B cell (primary cell): ENCODE results near the gene PCDHA3. TPM values are rescaled to one million over a fixed set of nuclear protein-coding genes. Genes with fewer than 3 reads are reported as not detected.
"Not testable (repeated sequence)": the region's sequence is repeated elsewhere in the genome, so short reads cannot be mapped to it uniquely, and the experiment has no call there.

Experiments
- ATAC-seq: fragments of 200-7000 bp; cut with Tn5 transposase; one replicate; pipeline ENCODE4 v1.10.0; 2021; ENCODE audit warnings: low read depth, mild to moderate bottlenecking, moderate number of reproducible peaks, moderate library complexity
- CTCF ChIA-PET: fragments of 350-600 bp; sonication (Branson Sonifier 250); formaldehyde crosslinking; loops from one replicate; lab custom pipeline; 2021; ENCODE audit warnings: antibody characterized with exemption, inconsistent platforms; lab: Charles Lee
- POLR2A ChIA-PET: fragments of 350-600 bp; sonication (Branson Sonifier 250); formaldehyde crosslinking; loops from one replicate; lab custom pipeline; 2021; ENCODE audit warnings: antibody characterized with exemption; lab: Charles Lee
- DNase-seq: peaks from one replicate; pipeline ENCODE4 v3.0.0; 2013
- H2AFZ ChIP-seq: 2 replicates; pipeline ENCODE4 v1.6.1; 2012; ENCODE audit warnings: mild to moderate bottlenecking, low read depth, low read length; ENCODE audit not compliant: insufficient read depth, poor library complexity, severe bottlenecking
- H3K27ac ChIP-seq, 2 donors: 1 replicate in 1 of 2; 2 replicates in 1 of 2; pipeline ENCODE4 v1.5.1; 2012 to 2013; ENCODE audit warnings: low read length in 2 of 2, mild to moderate bottlenecking in 2 of 2, moderate library complexity in 1 of 2
- H3K27me3 ChIP-seq, 4 experiments: fragments of 200-600 bp in 1 of 4; sonication (generic) in 1 of 4; replicated peaks in 1 of 4; 1 replicate in 2 of 4; 2 replicates in 2 of 4; pipeline versions ENCODE4 v1.6.1 to v1.7.0; 2013 to 2016; ENCODE audit warnings: low read length in 3 of 4, mild to moderate bottlenecking in 2 of 4, mixed read lengths in 1 of 4, moderate library complexity in 1 of 4; ENCODE audit not compliant: insufficient read depth in 4 of 4, control insufficient read depth in 3 of 4; ENCODE audit errors: control extremely low read depth in 1 of 4
- H3K36me3 ChIP-seq, 2 experiments: replicated peaks in 1 of 2; 1 replicate in 1 of 2; 2 replicates in 1 of 2; pipeline versions ENCODE4 v1.6.1 to v1.7.1; 2013; ENCODE audit warnings: low read length in 1 of 2; ENCODE audit not compliant: insufficient read depth in 2 of 2, control insufficient read depth in 1 of 2; ENCODE audit errors: control extremely low read depth in 1 of 2, extremely low read depth in 1 of 2
- H3K4me1 ChIP-seq, 2 donors: fragments of 200-600 bp in 1 of 2; sonication (generic) in 1 of 2; 1 replicate in 1 of 2; 2 replicates in 1 of 2; pipeline versions ENCODE4 v1.5.1 to v1.6.1; 2013 to 2017; ENCODE audit warnings: low read length in 2 of 2; ENCODE audit not compliant: control insufficient read depth in 2 of 2, insufficient read depth in 2 of 2
- H3K4me2 ChIP-seq: replicated peaks from 2 replicates; pipeline ENCODE3; 2012; ENCODE audit warnings: mild to moderate bottlenecking, low read depth, low read length; ENCODE audit not compliant: poor library complexity, severe bottlenecking
- H3K4me3 ChIP-seq, 5 experiments: fragments of 200-600 bp in 1 of 5; sonication (generic) in 1 of 5; 1 replicate in 3 of 5; 2 replicates in 2 of 5; pipeline versions ENCODE4 v1.5.1 to v1.7.0; 2011 to 2016; ENCODE audit warnings: low read length in 4 of 5, mild to moderate bottlenecking in 4 of 5, low read depth in 2 of 5, control low read depth in 1 of 5, moderate library complexity in 1 of 5; ENCODE audit not compliant: insufficient read depth in 1 of 5; ENCODE audit errors: control extremely low read depth in 1 of 5, extremely low read depth in 1 of 5
- H3K79me2 ChIP-seq: fragments of 200-600 bp; sonication (generic); one replicate; pipeline ENCODE4 v1.6.0; 2016; ENCODE audit warnings: low read length; ENCODE audit not compliant: control insufficient read depth, insufficient read depth
- H3K9ac ChIP-seq: fragments of 200-600 bp; sonication (generic); 2 replicates; pipeline ENCODE4 v1.6.1; 2017; ENCODE audit warnings: mild to moderate bottlenecking, low read length, moderate library complexity
- H3K9me3 ChIP-seq, 3 donors: one replicate each; pipeline versions ENCODE4 v1.6.1 to v1.7.1; 2013; ENCODE audit warnings: low read length in 2 of 3; ENCODE audit not compliant: control insufficient read depth in 2 of 3, insufficient read depth in 1 of 3; ENCODE audit errors: control extremely low read depth in 1 of 3
- H4K20me1 ChIP-seq: 2 replicates; pipeline ENCODE4 v1.6.0; 2012; ENCODE audit warnings: mild to moderate bottlenecking, low read length; ENCODE audit not compliant: insufficient read depth, control insufficient read depth, poor library complexity, severe bottlenecking
- H3K27ac Mint-ChIP-seq: one replicate; pipeline ENCODE4 v1.8.0; 2021; ENCODE audit warnings: mixed read lengths
- H3K27me3 Mint-ChIP-seq: one replicate; pipeline ENCODE4 v1.8.0; 2021; ENCODE audit warnings: mixed read lengths
- H3K4me1 Mint-ChIP-seq: one replicate; pipeline ENCODE4 v1.8.0; 2021; ENCODE audit warnings: mixed read lengths
- H3K4me3 Mint-ChIP-seq: one replicate; pipeline ENCODE4 v1.8.0; 2021; ENCODE audit warnings: mixed read lengths
- H3K9me3 Mint-ChIP-seq: one replicate; pipeline ENCODE4 v1.8.0; 2022; ENCODE audit warnings: mixed read lengths; ENCODE audit not compliant: insufficient read depth
- EZH2 ChIP-seq: IDR thresholded peaks from 2 replicates; pipeline ENCODE4 v1.6.1; 2012; ENCODE audit warnings: borderline replicate concordance, low read depth, mild to moderate bottlenecking, moderate library complexity, low read length; ENCODE audit not compliant: insufficient read depth, poor library complexity, severe bottlenecking
- WGBS: methylation state at CpG from one replicate; pipeline ENCODE4 v1.1.5; 2013; ENCODE audit warnings: missing lambda C conversion rate; ENCODE audit not compliant: insufficient coverage; 5-methylcytosine and 5-hydroxymethylcytosine counted together
- intact Hi-C: fragments of 100-400 bp; cut with micrococcal nuclease; formaldehyde crosslinking; loops from one replicate; pipeline ENCODE4 v1.10.0; 2022
- polyA plus RNA-seq: library from polyadenylated mRNA; depleted of rRNA; stranded (reverse); fragments of >200 nt; gene quantifications from 2 replicates; pipeline ENCODE4 v1.2.3, GENCODE V29; 2012
- total RNA-seq, 2 donors: library from RNA; stranded (reverse); fragments of 120-200 nt in 1 of 2; gene quantifications; 1 replicate in 1 of 2; 2 replicates in 1 of 2; pipeline versions ENCODE4 v1.2.3 to v1.2.4, GENCODE V29; 2013 to 2022
- TF ChIP-seq, protein P1 (sequence below): fragments of 200-600 bp; IDR thresholded peaks from one replicate; pipeline ENCODE4 v1.8.0; 2022; ENCODE audit warnings: antibody characterized with exemption, mild to moderate bottlenecking

The PCDHA3 gene
- total and polyA plus RNA-seq, 2 donors (not counting 1 experiment from before 2014, with no cell fraction given), result not detected

DNA sequence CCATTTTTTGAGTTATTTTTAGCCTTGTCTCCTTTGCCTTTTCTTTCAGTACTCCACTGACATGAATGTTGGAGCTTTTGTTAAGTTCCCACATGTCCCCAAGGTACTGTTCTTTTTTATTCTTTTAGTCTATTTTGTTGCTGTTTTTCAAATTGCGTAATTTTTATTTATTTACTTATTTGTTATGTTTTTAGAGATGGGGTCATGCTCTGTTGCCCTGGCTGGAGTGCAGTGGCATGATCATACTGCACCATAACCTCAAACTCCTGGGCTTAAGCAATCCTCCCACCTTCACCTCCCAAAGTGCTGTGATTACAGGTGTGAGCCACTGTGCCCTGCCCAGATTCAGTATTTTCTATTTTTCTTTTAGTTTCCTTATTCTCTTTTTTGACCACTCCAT is 20.3 kb upstream of the PCDHA3 start:
- H4K20me1 ChIP-seq, result no peaks in the 10 kb centered on the region
- no peaks in the 10 kb centered on the region for H3K79me2 ChIP-seq
- ATAC-seq (no peak), DNase-seq (no peak)
- ChIA-PET POLR2A (no interaction called here), CTCF (no interaction called here)
- no CpG with 5 or more reads among the region's 1 CpG for WGBS
- H3K4me1 ChIP-seq, result no peaks in the 10 kb centered on the region
- H3K27me3 ChIP-seq, result peaks cover 0 to 8% (median 0%) of the 10 kb centered on the region in 4 experiments
- no peaks in the 10 kb centered on the region for H3K36me3 ChIP-seq
- H3K9me3 Mint-ChIP-seq, result peaks cover 30% of the 10 kb centered on the region
- no peak overlapping the region for H3K4me3 Mint-ChIP-seq
- no peak for TF ChIP-seq EZH2
- TF ChIP-seq, protein P1, sequence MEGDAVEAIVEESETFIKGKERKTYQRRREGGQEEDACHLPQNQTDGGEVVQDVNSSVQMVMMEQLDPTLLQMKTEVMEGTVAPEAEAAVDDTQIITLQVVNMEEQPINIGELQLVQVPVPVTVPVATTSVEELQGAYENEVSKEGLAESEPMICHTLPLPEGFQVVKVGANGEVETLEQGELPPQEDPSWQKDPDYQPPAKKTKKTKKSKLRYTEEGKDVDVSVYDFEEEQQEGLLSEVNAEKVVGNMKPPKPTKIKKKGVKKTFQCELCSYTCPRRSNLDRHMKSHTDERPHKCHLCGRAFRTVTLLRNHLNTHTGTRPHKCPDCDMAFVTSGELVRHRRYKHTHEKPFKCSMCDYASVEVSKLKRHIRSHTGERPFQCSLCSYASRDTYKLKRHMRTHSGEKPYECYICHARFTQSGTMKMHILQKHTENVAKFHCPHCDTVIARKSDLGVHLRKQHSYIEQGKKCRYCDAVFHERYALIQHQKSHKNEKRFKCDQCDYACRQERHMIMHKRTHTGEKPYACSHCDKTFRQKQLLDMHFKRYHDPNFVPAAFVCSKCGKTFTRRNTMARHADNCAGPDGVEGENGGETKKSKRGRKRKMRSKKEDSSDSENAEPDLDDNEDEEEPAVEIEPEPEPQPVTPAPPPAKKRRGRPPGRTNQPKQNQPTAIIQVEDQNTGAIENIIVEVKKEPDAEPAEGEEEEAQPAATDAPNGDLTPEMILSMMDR, result no peak
- intact Hi-C loops, result no loop called here
- no peak overlapping the region for H2AFZ ChIP-seq
- no peaks in the 10 kb centered on the region for H3K4me1 Mint-ChIP-seq
- H3K27ac Mint-ChIP-seq, result no peak overlapping the region
- no peak overlapping the region for H3K4me3 ChIP-seq
- no peak overlapping the region for H3K4me2 ChIP-seq
- peaks cover 4 to 42% (median 28%) of the 10 kb centered on the region in 3 donors for H3K9me3 ChIP-seq
- no peak overlapping the region for H3K27ac ChIP-seq
- peaks cover 9% of the 10 kb centered on the region for H3K27me3 Mint-ChIP-seq
- no peak overlapping the region for H3K9ac ChIP-seq

DNA sequence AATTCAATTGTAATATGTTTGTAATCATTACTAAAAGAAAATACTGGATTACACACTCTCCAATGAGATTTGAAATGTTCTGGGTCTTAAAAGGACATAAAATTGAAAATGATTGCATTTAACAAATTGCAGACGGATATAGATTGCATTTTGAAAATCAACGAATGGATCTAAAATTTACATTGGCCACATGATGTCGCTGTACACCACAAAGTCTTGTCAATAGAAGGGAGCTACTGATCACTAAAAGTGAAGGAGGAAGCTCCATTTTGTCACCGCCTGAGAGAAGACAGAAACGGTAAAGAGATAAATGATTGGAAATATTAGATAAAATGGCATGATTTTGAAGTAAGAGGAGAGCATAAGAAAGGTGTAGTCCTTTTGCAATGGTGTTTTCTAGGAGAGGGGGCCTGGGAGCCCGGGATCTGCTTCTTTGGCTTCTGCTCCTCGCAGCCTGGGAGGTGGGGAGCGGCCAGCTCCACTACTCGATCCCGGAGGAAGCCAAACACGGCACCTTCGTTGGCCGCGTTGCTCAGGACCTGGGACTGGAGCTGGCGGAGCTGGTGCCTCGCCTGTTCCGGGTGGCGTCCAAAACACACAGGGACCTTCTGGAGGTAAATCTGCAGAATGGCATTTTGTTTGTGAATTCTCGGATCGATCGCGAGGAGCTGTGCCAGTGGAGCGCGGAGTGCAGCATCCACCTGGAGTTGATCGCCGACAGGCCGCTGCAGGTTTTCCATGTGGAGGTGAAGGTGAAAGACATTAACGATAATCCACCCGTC is 14.8 kb upstream of the PCDHA3 start, which contains the start of gene PCDHA1:
Gene PCDHA1 (plus strand): TSS at position 236 of the 782 bp plus-strand sequence.
- peaks cover 14% of the 10 kb centered on the region for H3K9me3 Mint-ChIP-seq
- no peak for ATAC-seq
- H3K9me3 ChIP-seq, result peaks cover 6 to 47% (median 41%) of the 10 kb centered on the region in 3 donors
- no peaks in the 10 kb centered on the region for H3K4me1 ChIP-seq
- TF ChIP-seq, protein P1, result no peak
- TF ChIP-seq EZH2, result no peak
- POLR2A ChIA-PET, result no interaction called here
- peaks cover 19% of the 10 kb centered on the region for H3K27me3 Mint-ChIP-seq
- H3K36me3 ChIP-seq, result no peaks in the 10 kb centered on the region
- CTCF ChIA-PET, result no interaction called here
- no peak within 1 kb of the TSS for H3K27ac Mint-ChIP-seq
- H3K4me1 Mint-ChIP-seq, result no peaks in the 10 kb centered on the region
- no peak within 1 kb of the TSS for H3K27ac ChIP-seq
- H3K4me3 Mint-ChIP-seq, result no peak within 1 kb of the TSS
- no peak within 1 kb of the TSS for H3K4me3 ChIP-seq
- 38% methylated on average over 26 of the region's 29 CpGs for WGBS
- DNase-seq, result no peak
- H3K9ac ChIP-seq, result no peak within 1 kb of the TSS
- H3K79me2 ChIP-seq, result no peaks in the 10 kb centered on the region
- peaks cover 0 to 20% (median 5%) of the 10 kb centered on the region in 4 experiments for H3K27me3 ChIP-seq
- no peak within 1 kb of the TSS for H2AFZ ChIP-seq
- H3K4me2 ChIP-seq, result no peak within 1 kb of the TSS
- no peaks in the 10 kb centered on the region for H4K20me1 ChIP-seq
- intact Hi-C loops, result no loop called here

DNA sequence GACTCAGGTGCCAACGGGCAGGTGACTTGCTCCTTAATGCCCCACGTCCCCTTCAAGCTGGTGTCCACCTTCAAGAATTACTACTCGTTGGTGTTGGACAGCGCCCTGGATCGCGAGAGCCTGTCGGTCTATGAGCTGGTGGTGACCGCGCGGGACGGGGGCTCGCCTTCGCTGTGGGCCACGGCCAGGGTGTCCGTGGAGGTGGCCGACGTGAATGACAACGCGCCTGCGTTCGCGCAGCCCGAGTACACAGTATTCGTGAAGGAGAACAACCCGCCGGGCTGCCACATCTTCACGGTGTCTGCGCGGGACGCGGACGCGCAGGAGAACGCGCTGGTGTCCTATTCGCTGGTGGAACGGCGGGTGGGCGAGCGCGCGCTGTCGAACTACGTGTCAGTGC is 13.4 kb upstream of the PCDHA3 start:
- peaks cover 3 to 44% (median 33%) of the 10 kb centered on the region in 3 donors for H3K9me3 ChIP-seq
- H3K9ac ChIP-seq, H3K4me2 ChIP-seq, H3K36me3 ChIP-seq, H3K4me1 Mint-ChIP-seq, H3K27ac Mint-ChIP-seq, H3K4me3 Mint-ChIP-seq, DNase-seq, ATAC-seq, H2AFZ ChIP-seq, H4K20me1 ChIP-seq, H3K27ac ChIP-seq, POLR2A ChIA-PET, H3K4me3 ChIP-seq, H3K4me1 ChIP-seq, H3K79me2 ChIP-seq, intact Hi-C loops, CTCF ChIA-PET: not testable (repeated sequence)
- peaks cover 0 to 20% (median 5%) of the 10 kb centered on the region in 4 experiments for H3K27me3 ChIP-seq
- H3K27me3 Mint-ChIP-seq, result peaks cover 29% of the 10 kb centered on the region
- H3K9me3 Mint-ChIP-seq, result peaks cover 14% of the 10 kb centered on the region
- 63% methylated on average over 44 of the region's 44 CpGs for WGBS
